Activated T-helper 2 cell treated with anti-CD3 and anti-CD28 coated beads, Interferon-gamma antibody, Interleukin-2, Interleukin-4, amounts not matched to agents 10 μg/mL and 5 μg/mL and 100 μg/mL, durations not matched to agents 14 hours and 24 hours and 36 hours (primary cell): ENCODE results near the gene DCUN1D2. TPM values are rescaled to one million over a fixed set of nuclear protein-coding genes. Genes with fewer than 3 reads are reported as not detected.

Experiments used
- total RNA-seq: library from RNA; stranded (reverse); gene quantifications from 2 replicates; pipeline ENCODE4 v1.2.3, GENCODE V29; 2022

The DCUN1D2 gene
- total RNA-seq, 1 donor from 2014 or later, result 25.5 TPM

Other genes with a start within 250 kb of the DCUN1D2 start
- 57.7 and 58.4 TPM in 2 replicates for gene LAMP1, start 193.5 kb downstream of the DCUN1D2 start, total RNA-seq
- gene GRTP1, start 126.6 kb downstream of the DCUN1D2 start, total RNA-seq, result not detected in 2 replicates
- 0.64 TPM in 2 replicates for gene ADPRHL1, start 37.2 kb downstream of the DCUN1D2 start, total RNA-seq
- 164 and 177 TPM in 2 replicates for gene TFDP1, start 94.0 kb upstream of the DCUN1D2 start, total RNA-seq
- gene ATP4B, start 167.5 kb upstream of the DCUN1D2 start, total RNA-seq, result not detected in 2 replicates
- 0.09 and 0.11 TPM in 2 replicates for gene GRK1, start 176.5 kb upstream of the DCUN1D2 start, total RNA-seq